Suprapubic skin (tissue), 4 donors: ENCODE results near the gene RSRC1.

ENCODE experiments used
- EP300 ChIP-seq: sonication (generic); formaldehyde crosslinking; IDR thresholded peaks from one replicate; pipeline ENCODE4 v1.6.1; 2017; ENCODE audit warnings: antibody characterized with exemption
- POLR2A ChIP-seq, 2 donors: fragments of 450-650 bp; IDR thresholded peaks; one replicate each; pipeline ENCODE4 v1.6.1; 2017; ENCODE audit warnings: antibody characterized with exemption in 2 of 2, mild to moderate bottlenecking in 2 of 2, moderate library complexity in 2 of 2
- POLR2AphosphoS5 ChIP-seq, 3 donors: sonication (generic); formaldehyde crosslinking; IDR thresholded peaks; one replicate each; pipeline ENCODE4 v1.6.1; 2017; ENCODE audit warnings: antibody characterized with exemption in 3 of 3
- TF ChIP-seq, protein P1 (sequence below), 2 donors: fragments of 200-600 bp in 1 of 2; fragments of 450-650 bp in 1 of 2; sonication (generic) in 1 of 2; IDR thresholded peaks; one replicate each; pipeline ENCODE4 v1.5.1; 2016 to 2019; ENCODE audit warnings: antibody characterized with exemption in 2 of 2, mild to moderate bottlenecking in 1 of 2, moderate library complexity in 1 of 2

DNA sequence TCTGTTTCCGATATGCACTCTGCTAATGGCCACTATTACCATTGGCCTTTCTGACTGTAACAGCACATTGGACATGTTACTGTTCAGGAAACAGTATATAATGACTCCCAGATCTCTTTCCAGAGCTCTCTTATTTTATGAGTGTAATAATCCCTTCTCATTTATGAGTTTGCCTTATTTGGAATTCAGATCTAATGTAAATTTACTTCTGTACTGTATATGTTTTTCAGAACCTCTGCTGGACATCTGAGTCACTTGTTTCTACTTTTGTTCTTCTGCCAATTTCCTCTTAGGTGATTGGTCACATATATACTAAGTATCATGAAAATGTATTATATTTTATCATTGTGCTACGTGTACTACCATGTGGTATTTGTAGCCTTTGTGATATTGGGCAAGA, 30.5 kb downstream of the RSRC1 start:
- TF ChIP-seq EP300 (no peak), POLR2A (IDR thresholded peaks at IDR 0.05) (no peak), POLR2AphosphoS5 (IDR thresholded peaks at IDR 0.05) (no peak)
- TF ChIP-seq, protein P1, sequence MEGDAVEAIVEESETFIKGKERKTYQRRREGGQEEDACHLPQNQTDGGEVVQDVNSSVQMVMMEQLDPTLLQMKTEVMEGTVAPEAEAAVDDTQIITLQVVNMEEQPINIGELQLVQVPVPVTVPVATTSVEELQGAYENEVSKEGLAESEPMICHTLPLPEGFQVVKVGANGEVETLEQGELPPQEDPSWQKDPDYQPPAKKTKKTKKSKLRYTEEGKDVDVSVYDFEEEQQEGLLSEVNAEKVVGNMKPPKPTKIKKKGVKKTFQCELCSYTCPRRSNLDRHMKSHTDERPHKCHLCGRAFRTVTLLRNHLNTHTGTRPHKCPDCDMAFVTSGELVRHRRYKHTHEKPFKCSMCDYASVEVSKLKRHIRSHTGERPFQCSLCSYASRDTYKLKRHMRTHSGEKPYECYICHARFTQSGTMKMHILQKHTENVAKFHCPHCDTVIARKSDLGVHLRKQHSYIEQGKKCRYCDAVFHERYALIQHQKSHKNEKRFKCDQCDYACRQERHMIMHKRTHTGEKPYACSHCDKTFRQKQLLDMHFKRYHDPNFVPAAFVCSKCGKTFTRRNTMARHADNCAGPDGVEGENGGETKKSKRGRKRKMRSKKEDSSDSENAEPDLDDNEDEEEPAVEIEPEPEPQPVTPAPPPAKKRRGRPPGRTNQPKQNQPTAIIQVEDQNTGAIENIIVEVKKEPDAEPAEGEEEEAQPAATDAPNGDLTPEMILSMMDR (IDR thresholded peaks at IDR 0.05), result no peak
